ENCODE data around the gene SCNM1.
"Not testable (repeated sequence)": the region's sequence is repeated elsewhere in the genome, so short reads cannot be mapped to it uniquely, and the experiment has no call there.

The SCNM1 gene

DNA sequence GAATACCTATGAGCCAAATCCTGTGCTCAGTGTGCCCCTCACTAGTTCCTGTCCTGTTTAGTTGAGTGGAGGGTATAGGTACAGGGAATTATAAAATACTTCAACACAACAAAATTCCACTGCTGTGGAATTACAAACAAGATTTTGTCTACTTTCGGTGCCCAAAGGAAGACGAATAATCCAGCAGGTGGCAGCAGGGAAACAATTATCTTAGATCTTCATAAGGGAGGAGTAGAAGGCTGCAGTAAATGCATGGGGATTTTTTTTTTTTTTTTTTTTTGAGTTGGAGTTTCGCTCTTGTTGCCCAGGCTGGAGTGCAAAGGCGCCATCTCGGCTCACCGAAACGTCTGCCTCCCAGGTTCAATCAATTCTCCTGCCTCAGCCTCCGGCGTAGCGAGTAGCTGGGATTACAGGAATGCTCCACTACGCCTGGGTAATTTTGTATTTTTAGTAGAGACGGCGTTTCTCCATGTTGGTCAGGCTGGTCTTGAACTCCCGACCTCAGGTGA is 30.4 kb downstream of the SCNM1 start:
- peak; percentile 91 for DNase-seq

- peak; percentile 16 for DNase-seq
Observed at GRCh38 chr1:151197863-151198253, 31.9 kb downstream of the SCNM1 start.

DNA sequence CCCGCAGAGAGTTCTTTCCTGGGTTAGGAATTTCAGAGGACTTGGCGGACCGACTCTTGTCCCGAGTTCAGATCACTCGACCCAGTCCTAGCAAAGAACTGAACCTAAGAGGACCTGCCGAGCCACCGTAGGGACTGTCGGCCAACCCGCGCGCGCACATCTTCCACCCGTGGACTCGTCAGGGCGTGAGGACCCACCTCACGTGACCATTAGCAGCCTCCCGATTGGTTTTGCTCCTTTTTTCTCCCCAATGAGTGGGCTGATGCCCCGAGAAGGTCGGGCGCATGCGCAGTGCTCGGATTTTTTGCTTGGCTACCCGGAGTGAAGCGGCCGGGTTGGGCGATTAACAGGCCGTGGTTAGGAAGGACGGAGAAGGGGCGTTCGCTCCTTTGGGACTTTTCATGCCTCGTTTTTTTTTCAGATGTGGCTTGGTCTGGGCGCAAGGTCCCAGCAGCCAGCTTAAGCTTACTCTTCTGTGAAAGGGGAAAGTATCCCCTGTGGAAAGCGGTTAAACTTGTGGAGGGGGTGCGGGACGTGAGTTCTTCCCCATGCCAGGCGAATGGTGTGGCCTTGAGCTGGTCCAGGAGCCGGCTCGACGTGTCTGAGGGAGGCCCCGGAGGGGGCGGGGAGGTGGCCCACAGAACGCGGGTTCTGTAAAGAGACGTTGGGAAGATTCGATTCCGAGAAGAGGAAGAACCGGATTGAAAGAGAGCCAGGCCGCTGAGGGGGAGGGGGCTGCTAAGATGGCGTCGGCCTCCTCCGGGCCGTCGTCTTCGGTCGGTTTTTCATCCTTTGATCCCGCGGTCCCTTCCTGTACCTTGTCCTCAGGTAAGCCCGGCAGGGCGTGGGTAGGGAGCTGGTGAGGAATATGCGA is 32.5 kb downstream of the SCNM1 start, which contains the start of gene PIP5K1A:
Gene PIP5K1A, plus strand, starts transcription at position 299 of the 874 bp plus-strand sequence. Its CDS starts 445 bp downstream, at position 744.
- peak; percentile 99 for DNase-seq

- peak; percentile 42 for DNase-seq
Observed at GRCh38 chr1:151199873-151200581, 34.1 kb downstream of the SCNM1 start.

DNA sequence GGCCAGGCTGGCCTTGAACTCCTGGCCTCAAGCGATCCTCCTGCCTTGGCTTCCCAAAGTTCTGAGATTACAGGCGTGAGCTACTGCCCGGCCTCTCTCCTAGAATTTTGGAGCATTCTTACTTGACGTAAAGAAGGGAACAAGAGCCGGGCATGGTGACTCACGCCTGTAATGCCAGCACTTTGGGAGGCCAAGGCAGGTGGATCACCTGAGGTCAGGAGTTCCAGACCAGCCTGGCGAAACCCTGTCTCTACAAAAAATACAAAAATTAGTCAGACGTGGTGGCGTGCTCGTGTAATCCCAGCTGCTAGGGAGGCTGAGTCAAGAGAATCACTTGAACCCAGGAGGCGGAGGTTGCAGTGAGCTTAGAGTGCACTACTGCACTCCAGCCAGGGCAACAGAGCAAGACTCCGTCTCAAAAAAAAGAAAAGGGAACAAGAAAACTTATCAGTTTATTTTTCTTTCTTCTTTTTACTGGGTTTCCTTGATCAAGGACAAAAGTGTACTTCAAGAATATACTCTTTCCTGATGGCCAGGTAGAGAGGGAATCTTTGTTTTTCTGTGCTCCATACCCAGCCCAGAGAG is 39.5 kb downstream of the SCNM1 start:
- not testable (repeated sequence) for DNase-seq

GRCh38 chr1:151210830-151211229 is 44.9 kb downstream of the SCNM1 start:
- DNase-seq, result no peak

DNA sequence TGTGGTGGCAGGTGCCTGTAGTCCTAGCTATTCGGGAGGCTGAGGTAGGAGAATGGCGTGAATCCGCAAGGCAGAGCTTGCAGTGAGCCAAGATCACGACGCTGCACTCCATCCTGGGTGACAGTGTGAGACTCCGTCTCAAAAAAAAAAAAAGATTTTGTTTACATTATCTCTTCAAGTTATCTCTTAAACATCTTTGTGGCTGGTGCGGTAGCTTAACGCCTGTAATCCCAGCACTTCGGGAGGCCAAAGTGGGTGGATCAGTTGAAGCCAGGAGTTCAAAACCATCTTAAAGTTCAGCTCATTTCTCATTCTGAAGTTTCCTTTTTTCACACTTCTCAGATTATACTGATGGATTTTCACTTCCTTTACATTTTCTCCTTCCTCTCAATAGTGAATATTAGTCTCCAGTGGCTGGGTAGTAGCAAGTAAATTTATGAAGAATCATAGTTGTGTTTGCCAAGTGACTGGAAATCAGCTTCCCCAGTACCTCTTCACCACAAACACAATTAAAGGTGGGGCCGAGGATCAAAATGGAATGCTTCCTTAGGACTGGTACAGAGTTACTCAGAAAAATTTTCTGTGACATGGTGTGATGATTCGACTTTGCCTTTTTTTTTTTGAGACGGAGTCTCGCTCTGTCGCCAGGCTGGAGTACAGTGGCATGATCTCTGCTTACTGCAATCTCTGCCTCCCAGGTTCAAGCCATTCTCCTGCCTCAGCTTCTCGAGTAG is 46.2 kb downstream of the SCNM1 start:
- DNase-seq, result no peak

- no peak for DNase-seq
Observed at GRCh38 chr1:151213560-151213959, 47.6 kb downstream of the SCNM1 start.
